Upper lobe of left lung (tissue), 4 donors: ENCODE data around the gene BPIFB4.

ENCODE experiments used
- EP300 ChIP-seq, 4 donors: sonication (generic); formaldehyde crosslinking; IDR thresholded peaks; one replicate each; pipeline ENCODE4 v1.5.1; 2017; ENCODE audit warnings: antibody characterized with exemption in 4 of 4, control low read depth in 2 of 4
- POLR2AphosphoS5 ChIP-seq, 2 donors: sonication (generic); formaldehyde crosslinking; IDR thresholded peaks; one replicate each; pipeline ENCODE4 v1.5.1; 2017; ENCODE audit warnings: antibody characterized with exemption in 2 of 2
- TF ChIP-seq, protein P1 (sequence below), 6 experiments: fragments of 450-650 bp in 4 of 6; fragments of 200-600 bp in 2 of 6; sonication (generic) in 2 of 6; IDR thresholded peaks; one replicate each; pipeline ENCODE4 v1.5.1; 2016 to 2019; ENCODE audit warnings: antibody characterized with exemption in 6 of 6

DNA sequence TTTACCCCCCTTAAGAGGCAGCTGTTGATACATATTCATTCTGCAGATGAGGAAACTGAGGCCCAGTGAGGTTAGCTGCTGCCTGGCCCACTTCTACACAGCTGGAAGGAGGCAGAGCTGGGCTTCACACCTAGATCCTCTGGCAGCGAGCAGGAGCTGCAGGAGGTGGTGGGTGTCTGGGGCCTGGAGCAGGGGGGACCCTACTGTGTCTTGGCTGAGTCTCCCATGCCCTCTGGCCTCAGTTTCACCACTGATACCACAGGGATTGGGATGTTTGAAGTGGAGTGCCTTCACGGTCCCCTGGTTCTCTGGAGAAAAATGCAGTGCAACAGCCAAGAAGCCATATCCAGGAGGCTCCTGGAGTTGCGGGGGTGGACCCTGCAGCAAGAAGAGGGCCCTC is 80.3 kb downstream of the BPIFB4 start:
- TF ChIP-seq POLR2AphosphoS5 (IDR thresholded peaks at IDR 0.05) (no peak), EP300 (IDR thresholded peaks at IDR 0.05) (no peak)
- TF ChIP-seq, protein P1, sequence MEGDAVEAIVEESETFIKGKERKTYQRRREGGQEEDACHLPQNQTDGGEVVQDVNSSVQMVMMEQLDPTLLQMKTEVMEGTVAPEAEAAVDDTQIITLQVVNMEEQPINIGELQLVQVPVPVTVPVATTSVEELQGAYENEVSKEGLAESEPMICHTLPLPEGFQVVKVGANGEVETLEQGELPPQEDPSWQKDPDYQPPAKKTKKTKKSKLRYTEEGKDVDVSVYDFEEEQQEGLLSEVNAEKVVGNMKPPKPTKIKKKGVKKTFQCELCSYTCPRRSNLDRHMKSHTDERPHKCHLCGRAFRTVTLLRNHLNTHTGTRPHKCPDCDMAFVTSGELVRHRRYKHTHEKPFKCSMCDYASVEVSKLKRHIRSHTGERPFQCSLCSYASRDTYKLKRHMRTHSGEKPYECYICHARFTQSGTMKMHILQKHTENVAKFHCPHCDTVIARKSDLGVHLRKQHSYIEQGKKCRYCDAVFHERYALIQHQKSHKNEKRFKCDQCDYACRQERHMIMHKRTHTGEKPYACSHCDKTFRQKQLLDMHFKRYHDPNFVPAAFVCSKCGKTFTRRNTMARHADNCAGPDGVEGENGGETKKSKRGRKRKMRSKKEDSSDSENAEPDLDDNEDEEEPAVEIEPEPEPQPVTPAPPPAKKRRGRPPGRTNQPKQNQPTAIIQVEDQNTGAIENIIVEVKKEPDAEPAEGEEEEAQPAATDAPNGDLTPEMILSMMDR (IDR thresholded peaks at IDR 0.05) = no peak
